GM19463 (cell line): ENCODE results near the gene STEEP1.

Experiments
- ATAC-seq: cut with Tn5 transposase; IDR thresholded peaks from one replicate; pipeline ENCODE4 v1.9.1; 2021; ENCODE audit warnings: mild to moderate bottlenecking, moderate library complexity; ENCODE audit not compliant: unreplicated experiment

The STEEP1 gene

DNA sequence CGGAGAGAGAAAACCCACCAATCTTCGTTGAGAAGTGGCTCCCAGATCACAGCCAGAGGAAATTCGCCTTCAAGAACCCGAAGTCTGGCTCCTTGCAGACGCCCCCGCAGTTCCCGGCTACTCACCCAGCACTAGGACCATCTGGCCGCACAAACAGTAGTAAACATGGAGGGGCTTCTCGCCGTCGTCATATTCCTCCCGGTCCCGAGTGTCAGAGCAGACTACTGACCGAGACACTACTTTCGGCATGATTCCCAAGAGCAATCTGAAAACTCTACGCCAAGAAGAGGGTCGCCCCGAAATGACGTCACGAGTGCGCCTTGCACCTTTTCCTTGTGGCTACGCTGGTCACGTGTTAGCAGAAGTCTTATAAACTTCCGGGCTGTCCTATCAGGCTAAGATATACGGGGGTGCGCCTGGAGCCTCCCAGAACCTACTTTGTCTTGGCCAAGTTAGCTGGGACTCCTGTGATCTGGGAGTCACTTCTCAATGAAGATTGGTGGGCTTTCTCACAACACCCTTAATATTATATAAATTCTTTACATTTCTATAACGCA is at the start of gene STEEP1:
TSS of gene STEEP1 (minus strand) at position 303 of the 557 bp plus-strand sequence. CDS start at position 249, 54 bp downstream.
- ATAC-seq, result peak; percentile 91

DNA sequence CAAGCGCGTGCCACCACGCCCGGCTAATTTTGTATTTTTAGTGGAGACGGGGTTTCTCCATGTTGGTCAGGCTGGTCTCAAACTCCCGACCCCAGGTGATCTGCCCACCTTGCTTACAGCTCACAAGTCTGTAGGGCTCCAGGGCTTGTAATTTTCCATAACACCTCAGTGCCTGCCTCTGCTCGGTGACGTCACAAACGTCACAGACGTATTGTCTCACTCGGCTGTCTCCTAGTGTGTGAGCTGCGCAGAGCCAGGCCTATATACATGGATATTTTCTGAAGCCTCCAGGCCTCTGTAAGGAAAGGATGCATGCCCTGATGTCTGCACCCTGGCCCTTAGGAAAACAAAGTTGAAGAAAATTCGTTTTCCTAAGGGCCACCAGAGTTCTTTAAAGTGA is 49.6 kb upstream of the STEEP1 start:
- no peak for ATAC-seq

DNA sequence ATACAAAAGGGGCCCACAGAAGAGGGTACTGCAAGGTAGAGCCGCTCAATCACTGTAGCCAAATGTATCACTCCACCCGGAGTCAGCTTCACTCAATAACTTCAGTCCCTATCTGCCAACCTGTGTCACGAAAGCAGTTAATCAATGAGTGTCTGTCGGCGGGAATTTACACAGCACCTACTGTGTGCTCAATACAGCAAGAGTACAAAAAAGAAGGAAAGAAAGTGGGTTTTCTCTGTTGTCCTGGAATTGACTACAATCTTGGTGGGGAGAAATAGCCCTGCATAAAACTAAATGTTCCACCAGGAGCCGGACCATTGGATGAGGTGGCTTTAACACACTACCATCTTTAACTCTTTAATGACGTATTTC is 41.8 kb upstream of the STEEP1 start:
- no peak for ATAC-seq

DNA sequence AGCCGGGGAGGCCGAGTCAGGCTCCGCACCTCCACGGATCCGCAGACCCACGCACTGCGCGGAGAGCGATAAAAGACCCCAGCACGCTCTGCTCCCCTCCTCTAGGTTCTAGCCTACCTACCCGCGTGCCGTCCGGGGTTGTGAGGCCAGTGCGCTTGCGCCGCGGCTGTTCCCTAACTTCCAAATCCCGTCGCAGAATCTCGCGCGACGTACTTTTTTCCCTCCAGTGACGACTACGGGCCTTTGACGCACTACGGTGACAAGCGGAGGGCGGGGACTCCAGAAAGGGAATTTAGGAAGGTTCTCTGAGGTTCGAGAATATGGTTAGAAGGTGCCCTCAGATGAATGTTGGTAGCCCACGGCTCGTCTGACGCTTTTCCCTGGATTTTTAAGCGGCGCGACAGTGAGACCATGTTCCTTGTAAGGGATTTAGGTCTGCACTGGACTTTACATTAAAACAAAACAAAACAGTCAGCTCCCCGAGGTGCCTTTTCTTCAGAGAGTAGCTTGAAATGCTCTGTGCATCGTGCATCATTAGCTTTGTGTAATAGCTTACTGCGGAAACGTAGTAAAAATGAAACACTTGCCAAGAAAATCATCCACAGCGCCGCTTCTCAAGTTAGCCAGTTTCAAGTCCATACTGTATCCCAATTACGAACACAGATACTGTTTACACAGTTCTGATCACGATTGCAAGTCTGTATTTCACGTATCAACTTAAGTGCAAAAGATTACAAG is 41.2 kb upstream of the STEEP1 start, which contains the start of gene NKRF:
TSS of gene NKRF (minus strand) at position 145 of the 738 bp plus-strand sequence.
- peak; percentile 78 for ATAC-seq

DNA sequence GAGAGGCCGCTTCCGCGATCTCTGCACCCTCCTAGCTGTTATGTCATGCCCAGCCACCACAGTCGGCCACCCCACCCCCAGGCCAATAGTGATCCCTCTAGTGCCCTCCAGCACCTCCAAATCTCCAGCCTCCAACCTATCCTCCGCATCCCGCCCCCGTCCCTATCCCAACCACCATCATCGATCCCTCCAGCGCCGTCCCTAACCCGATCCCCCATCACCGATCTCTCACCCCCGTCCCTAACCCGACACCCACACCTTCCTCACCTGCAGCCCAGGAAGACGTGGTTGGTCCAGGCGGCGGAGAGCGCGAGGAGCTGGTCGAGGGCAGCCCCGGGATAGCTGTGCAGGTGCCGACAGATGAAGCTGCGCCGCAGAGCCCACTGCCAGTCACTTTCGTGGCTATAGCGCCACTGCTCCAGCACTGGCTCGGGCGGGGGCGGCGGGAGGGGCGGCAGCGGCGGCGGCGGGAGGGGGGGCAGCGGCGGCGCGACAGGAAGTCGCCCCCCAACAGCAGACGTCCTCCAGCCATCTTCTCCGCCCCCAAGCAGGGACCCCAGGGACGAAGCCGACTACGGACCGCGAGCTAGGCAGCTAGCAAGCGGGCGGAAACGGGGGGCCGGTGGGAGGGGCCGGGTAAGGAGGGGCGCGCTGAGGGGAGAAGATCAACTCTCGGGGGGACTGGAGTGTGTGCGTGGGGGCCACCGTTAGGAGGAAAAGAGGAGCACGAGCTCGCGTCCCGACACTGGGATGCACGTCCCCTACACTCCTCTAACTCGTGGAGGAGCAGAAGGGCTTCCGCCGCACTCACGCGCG is 40.5 kb upstream of the STEEP1 start:
- peak; percentile 23 for ATAC-seq

DNA sequence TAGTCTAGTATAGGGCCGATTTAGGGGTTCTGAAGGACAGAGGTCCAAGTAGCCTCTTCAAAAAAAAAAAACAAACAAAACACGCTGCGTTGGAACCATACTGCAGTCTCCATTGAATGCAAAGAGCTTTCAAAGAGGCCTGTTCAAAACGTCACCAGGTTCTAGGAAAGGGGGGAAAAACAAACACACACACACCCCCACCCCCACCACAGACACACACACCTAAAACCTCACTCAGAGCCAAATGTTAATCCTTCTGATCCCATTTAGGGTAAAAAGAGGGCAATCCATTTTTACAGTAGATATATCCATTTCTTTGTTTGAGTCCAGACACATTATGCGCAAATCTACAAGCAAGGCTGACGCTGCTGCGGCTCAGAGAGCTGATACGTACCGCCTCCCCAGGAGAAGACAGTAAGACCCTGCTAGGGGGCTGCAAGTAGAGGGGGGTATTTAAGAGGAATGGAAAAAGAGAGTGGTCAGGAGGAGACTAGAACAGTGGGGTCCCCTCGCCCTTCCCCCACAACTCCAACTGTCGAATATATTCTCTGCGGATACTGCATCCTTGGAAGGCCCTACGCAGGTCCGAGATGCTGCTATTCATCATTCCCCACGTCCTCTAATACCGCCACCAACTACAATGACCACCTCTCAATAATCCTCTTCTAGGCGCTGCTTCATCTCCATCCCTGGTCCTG is 39.7 kb upstream of the STEEP1 start:
- ATAC-seq, result no peak

DNA sequence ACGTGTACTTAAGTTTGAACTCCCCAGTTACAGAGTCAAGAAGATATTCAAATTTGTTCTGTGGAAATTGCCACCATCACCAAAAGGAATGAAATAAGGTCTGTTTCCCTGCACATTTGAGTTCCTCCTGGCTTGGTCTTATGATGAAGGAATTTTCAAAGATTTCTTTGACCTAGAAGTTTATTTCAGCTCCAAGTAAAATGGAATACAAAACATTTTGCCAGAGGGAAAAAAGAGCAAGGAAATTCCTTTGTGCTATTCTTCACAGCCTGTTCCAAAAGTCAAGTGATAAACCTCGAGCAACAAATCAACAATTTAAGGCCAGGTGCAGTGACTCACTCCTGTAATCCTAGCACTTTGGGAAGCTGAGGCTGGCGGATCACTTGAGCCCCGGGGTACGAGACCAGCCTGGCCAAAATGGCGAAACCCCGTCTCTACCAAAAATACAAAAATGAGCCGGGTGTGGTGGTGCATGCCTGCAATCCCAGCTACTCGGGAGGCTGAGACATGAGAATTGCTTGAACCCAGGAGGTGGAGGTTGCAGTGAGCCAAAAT is 37.6 kb upstream of the STEEP1 start:
- ATAC-seq, result no peak

DNA sequence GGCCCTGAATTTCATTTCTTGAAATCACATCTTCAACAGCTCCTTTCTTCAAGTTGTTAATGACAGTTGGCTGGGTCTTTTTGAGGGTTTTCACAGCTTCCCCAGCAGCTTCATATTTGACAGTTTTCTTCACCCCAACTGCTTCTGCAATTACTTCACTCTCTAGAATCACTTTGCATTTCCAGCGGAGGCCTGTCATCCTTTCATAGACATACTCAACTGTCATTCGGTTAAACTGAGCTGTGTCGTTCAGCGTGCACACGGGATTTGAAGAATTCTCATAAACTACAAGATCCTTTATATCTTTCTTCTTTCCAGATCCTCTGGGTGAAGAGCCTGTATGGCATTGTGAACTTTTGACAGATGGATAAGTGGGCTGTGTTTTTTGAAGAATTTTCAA is 24.6 kb upstream of the STEEP1 start:
- ATAC-seq, result no peak

- no peak for ATAC-seq
These were observed 18.3 kb upstream of the STEEP1 start for GRCh38 chrX:119583431-119584059.

DNA sequence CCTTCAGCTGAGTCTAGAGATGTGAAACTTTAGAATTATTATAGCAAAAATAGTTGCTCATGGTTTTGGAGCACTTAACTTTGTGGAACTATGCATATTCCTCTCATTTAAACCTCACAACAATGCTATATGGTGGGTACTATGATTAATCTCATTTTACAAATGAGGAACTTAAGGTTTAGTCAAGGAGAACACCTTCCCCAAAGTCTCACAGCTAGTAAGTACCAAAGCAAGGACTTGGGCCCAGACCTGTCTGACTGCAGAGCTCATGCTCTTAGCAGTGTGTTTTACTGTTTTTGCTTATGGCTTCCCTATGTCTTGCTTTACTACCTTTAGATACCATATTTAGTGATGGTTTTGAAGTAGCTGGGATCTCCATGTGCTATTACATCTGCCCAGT is 14.2 kb upstream of the STEEP1 start:
- ATAC-seq, result no peak

DNA sequence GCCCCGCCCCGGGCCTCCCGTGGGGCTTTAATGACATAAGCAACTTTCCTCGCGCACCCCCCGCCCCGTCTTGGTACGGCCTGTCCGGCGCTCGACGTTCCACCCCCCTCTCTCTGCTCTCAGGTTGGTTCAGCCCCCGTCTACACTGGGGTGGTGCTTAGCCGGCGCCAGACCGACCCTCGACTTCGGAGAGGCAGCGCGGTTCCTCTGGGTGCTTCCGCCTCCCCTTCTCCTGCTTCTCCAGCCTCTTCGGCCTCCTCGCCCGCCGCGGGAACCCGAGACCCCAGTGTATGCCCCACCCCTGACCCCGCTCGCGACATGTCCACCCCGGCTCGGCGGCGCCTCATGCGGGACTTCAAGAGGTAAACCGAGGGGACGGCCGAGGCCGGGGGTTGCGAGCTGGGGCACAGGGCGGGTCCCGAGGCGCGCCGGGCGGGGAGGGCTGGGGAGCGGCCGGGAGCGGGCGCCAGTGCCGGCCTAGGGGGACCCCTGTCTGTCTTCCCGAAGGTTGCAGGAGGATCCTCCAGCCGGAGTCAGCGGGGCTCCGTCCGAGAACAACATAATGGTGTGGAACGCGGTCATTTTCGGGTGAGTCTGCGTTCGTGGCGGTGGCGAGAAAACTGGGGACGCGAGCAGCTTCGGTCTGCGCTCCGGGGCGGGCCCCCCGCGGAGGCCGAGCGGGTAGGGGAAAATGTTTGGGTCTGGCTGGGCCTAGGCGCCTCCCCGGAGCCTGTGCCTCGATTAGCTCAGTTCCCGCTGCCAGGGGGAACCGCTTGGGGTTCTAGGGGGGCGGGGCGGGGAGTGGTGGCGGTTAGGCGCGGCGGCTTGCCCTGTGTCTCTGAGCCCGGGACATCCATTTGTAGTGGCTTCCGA is 9.4 kb upstream of the STEEP1 start, which contains the start of gene UBE2A:
TSS of gene UBE2A (plus strand) at position 170 of the 873 bp plus-strand sequence. CDS start at position 319, 149 bp downstream.
- ATAC-seq, result peak; percentile 81

GRCh38 chrX:119573840-119574393 is 8.7 kb upstream of the STEEP1 start:
- peak; percentile 4 for ATAC-seq

GRCh38 chrX:119573222-119573621 is 8.0 kb upstream of the STEEP1 start:
- no peak for ATAC-seq

DNA sequence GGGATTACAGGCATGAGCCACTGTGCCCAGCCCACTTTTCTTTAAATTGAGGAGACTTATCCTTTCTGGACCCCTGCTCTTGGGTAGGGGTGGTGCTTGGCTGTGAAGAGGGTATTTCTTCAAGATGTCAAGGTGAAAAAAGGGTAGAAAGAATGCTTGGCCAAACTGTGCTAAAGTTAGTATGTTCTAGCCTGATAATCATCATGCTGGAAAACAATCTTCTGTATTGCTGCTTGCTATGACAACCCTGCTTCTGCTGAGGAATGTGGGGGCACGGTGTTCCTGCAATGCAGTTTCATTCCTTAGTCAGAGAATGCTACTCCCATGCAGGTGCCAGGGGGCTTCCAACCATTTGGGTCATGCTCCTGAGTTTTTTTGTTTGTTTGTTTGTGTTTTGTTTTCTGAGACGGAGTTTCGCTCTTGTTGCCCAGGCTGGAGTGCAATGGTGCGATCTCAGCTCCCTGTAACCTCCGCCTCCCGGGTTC is 5.2 kb upstream of the STEEP1 start:
- ATAC-seq, result no peak

GRCh38 chrX:119552508-119552907 is 12.7 kb downstream of the STEEP1 start:
- no peak for ATAC-seq

- peak; percentile 58 for ATAC-seq
These were observed 15.7 kb downstream of the STEEP1 start for GRCh38 chrX:119549327-119550016.

DNA sequence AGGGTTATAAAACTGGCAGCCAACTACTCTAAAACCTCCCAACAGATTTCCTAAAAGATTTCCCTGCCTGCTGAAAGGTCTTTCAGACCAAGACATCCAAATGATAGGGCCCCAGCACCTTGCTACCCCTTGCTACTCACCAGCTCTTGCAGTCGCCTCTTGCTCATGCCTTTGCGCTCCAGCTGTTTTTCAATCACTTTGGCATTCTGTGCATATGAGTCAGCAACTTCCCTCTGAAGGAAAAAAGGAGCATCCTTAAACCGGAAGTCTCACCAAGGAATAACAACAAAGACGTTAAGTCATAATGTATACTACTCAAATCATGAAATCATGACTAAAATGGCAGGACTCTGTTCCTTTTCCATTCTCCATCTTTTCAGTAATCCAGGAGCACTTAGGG is 24.0 kb downstream of the STEEP1 start:
- ATAC-seq, result no peak

DNA sequence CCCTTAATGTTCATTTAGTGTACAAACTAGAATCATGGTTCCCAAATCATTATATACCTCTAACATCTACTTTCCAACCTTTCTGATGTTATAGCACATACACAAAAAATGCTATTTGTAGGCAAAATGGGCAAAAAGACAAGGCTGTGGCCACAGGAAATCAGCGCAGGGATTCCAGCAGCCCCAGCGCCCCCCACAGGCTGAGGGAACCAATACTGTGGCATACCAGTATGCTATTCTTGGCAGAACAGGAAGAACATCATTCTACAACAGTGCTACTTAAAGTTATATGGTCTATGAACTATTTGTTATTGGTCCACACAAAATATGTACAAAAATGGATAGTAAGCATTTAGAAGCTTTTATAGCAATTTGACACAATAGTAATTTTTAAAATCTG is 25.3 kb downstream of the STEEP1 start:
- ATAC-seq, result no peak
